HG02870 (cell line): Measurements from ENCODE around the gene HOXA13.

Source experiments
- ATAC-seq: cut with Tn5 transposase; IDR thresholded peaks from one replicate; pipeline ENCODE4 v1.9.1; 2021; ENCODE audit warnings: mild to moderate bottlenecking, moderate library complexity; ENCODE audit not compliant: unreplicated experiment

The HOXA13 gene

GRCh38 chr7:27171637-27172314 is 28.1 kb downstream of the HOXA13 start:
- ATAC-seq = no peak

GRCh38 chr7:27171325-27171636 is 28.6 kb downstream of the HOXA13 start:
- no peak for ATAC-seq

- no peak for ATAC-seq
Measured at GRCh38 chr7:27170426-27171324, 29.2 kb downstream of the HOXA13 start.

- ATAC-seq = no peak
Measured at GRCh38 chr7:27169658-27170425, 30.0 kb downstream of the HOXA13 start.

GRCh38 chr7:27168265-27168947 is 31.5 kb downstream of the HOXA13 start:
- ATAC-seq = no peak

GRCh38 chr7:27167916-27168264 is 32.0 kb downstream of the HOXA13 start:
- no peak for ATAC-seq

GRCh38 chr7:27166531-27167505 is 33.1 kb downstream of the HOXA13 start:
- ATAC-seq = no peak

GRCh38 chr7:27165996-27166530 is 33.8 kb downstream of the HOXA13 start:
- ATAC-seq = no peak

GRCh38 chr7:27165089-27165995 is 34.5 kb downstream of the HOXA13 start, which contains the start of gene HOXA9:
Gene HOXA9 (minus strand): TSS chr7:27165537. CDS start chr7:27165457, 80 bp downstream.
- ATAC-seq = no peak

GRCh38 chr7:27164367-27165088 is 35.4 kb downstream of the HOXA13 start:
- no peak for ATAC-seq

GRCh38 chr7:27164045-27164366 is 35.9 kb downstream of the HOXA13 start:
- ATAC-seq = no peak

- no peak for ATAC-seq
Measured at GRCh38 chr7:27163288-27164044, 36.4 kb downstream of the HOXA13 start.

- ATAC-seq = no peak
Measured at GRCh38 chr7:27162561-27163287, 37.2 kb downstream of the HOXA13 start.

GRCh38 chr7:27161721-27162560 is 38.0 kb downstream of the HOXA13 start:
- ATAC-seq = no peak

GRCh38 chr7:27161214-27161720 is 38.6 kb downstream of the HOXA13 start:
- ATAC-seq = no peak
